ENCODE measurements around the gene TSPAN5.

The TSPAN5 gene

GRCh38 chr4:98673978-98674377 lies 15.6 kb upstream of the TSPAN5 start:
- in situ Hi-C loops (cut with MboI; ENCODE audit: low sequenced_read_pairs): no loop called here

GRCh38 chr4:98673288-98673644 lies 14.9 kb upstream of the TSPAN5 start:
- in situ Hi-C loops (cut with MboI; ENCODE audit: low sequenced_read_pairs): no loop called here

GRCh38 chr4:98672583-98673287 lies 14.3 kb upstream of the TSPAN5 start:
- in situ Hi-C loops (cut with MboI; ENCODE audit: low sequenced_read_pairs): no loop called here

- in situ Hi-C loops (cut with MboI; ENCODE audit: low sequenced_read_pairs): no loop called here
Measured at GRCh38 chr4:98671131-98671530, 12.7 kb upstream of the TSPAN5 start.

- in situ Hi-C loops (cut with MboI; ENCODE audit: low sequenced_read_pairs): no loop called here
Measured at GRCh38 chr4:98670186-98670585, 11.8 kb upstream of the TSPAN5 start.

GRCh38 chr4:98669577-98669976 lies 11.2 kb upstream of the TSPAN5 start:
- in situ Hi-C loops (cut with MboI; ENCODE audit: low sequenced_read_pairs): no loop called here

- in situ Hi-C loops (cut with MboI; ENCODE audit: low sequenced_read_pairs): no loop called here
Measured at GRCh38 chr4:98664959-98665358, 6.5 kb upstream of the TSPAN5 start.

- in situ Hi-C loops (cut with MboI; ENCODE audit: low sequenced_read_pairs): no loop called here
Measured at GRCh38 chr4:98663226-98664006, 5.0 kb upstream of the TSPAN5 start.

- in situ Hi-C loops (cut with MboI; ENCODE audit: low sequenced_read_pairs): no loop called here
Measured at GRCh38 chr4:98662626-98663225, 4.3 kb upstream of the TSPAN5 start.

- in situ Hi-C loops (cut with MboI; ENCODE audit: low sequenced_read_pairs): no loop called here
Measured at GRCh38 chr4:98662055-98662453, 3.6 kb upstream of the TSPAN5 start.

- in situ Hi-C loops (cut with MboI; ENCODE audit: low sequenced_read_pairs): no loop called here
Measured at GRCh38 chr4:98661371-98662054, 3.1 kb upstream of the TSPAN5 start.

- in situ Hi-C loops (cut with MboI; ENCODE audit: low sequenced_read_pairs): no loop called here
Measured at GRCh38 chr4:98659741-98660462, 1.5 kb upstream of the TSPAN5 start.

- in situ Hi-C loops (cut with MboI; ENCODE audit: low sequenced_read_pairs): no loop called here
Measured at GRCh38 chr4:98659106-98659592, 738 bp upstream of the TSPAN5 start.

- in situ Hi-C loops (cut with MboI; ENCODE audit: low sequenced_read_pairs): no loop called here
Measured at GRCh38 chr4:98657531-98658286, 702 bp downstream of the TSPAN5 start.

- in situ Hi-C loops (cut with MboI; ENCODE audit: low sequenced_read_pairs): no loop called here
Measured at GRCh38 chr4:98656886-98657285, 1.5 kb downstream of the TSPAN5 start.

- in situ Hi-C loops (cut with MboI; ENCODE audit: low sequenced_read_pairs): no loop called here
Measured at GRCh38 chr4:98656443-98656842, 2.0 kb downstream of the TSPAN5 start.

GRCh38 chr4:98653890-98654867 lies 4.2 kb downstream of the TSPAN5 start:
- in situ Hi-C loops (cut with MboI; ENCODE audit: low sequenced_read_pairs): no loop called here

GRCh38 chr4:98652996-98653395 lies 5.4 kb downstream of the TSPAN5 start:
- in situ Hi-C loops (cut with MboI; ENCODE audit: low sequenced_read_pairs): no loop called here

- in situ Hi-C loops (cut with MboI; ENCODE audit: low sequenced_read_pairs): no loop called here
Measured at GRCh38 chr4:98648602-98649001, 9.8 kb downstream of the TSPAN5 start.

All from hTERT RPE-1 (cell line).